HL-60 (cell line): ENCODE results near the gene CALHM1.

Source experiments
- CTCF ChIP-seq: IDR thresholded peaks from one replicate; pipeline ENCODE4 v1.5.1; 2011; ENCODE audit warnings: low read length, control low read depth, inconsistent platforms; ENCODE audit not compliant: insufficient read depth
- GABPA ChIP-seq: IDR thresholded peaks from 2 replicates; pipeline ENCODE4 v1.6.1; 2012; ENCODE audit warnings: low read depth
- POLR2AphosphoS5 ChIP-seq: IDR thresholded peaks from 2 replicates; pipeline ENCODE4 v1.6.1; 2012; ENCODE audit warnings: low read depth
- REST ChIP-seq: IDR thresholded peaks from 2 replicates; pipeline ENCODE4 v1.6.1; 2012; ENCODE audit warnings: low read depth; ENCODE audit not compliant: insufficient replicate concordance
- SPI1 ChIP-seq: IDR thresholded peaks from 2 replicates; pipeline ENCODE4 v1.6.1; 2012; ENCODE audit warnings: low read depth, mild to moderate bottlenecking, borderline replicate concordance

- no peak for TF ChIP-seq GABPA
- no peak for TF ChIP-seq CTCF
- no peak for TF ChIP-seq POLR2AphosphoS5
- TF ChIP-seq REST: no peak
- TF ChIP-seq SPI1: no peak
Observed at GRCh38 chr10:103458720-103459119, at the start of gene CALHM1.
